K562 (cell line): ENCODE results near the gene ANAPC13. TPM values are rescaled to one million over a fixed set of nuclear protein-coding genes. Genes with fewer than 3 reads are reported as not detected.
A peak's percentile ranks its signal among the peaks of the same experiment; 100 is the strongest.

Experiments used
- AFF4 ChIP-seq: sonication (generic); formaldehyde crosslinking; IDR thresholded peaks from 2 replicates; pipeline ENCODE4 v1.8.0; 2023; ENCODE audit warnings: mild to moderate bottlenecking, missing genetic modification reagents
- BCL6 ChIP-seq: fragments of 250-450 bp; sonication (Bioruptor Pico); IDR thresholded peaks from 2 replicates; pipeline ENCODE4 v1.4.0; 2020
- BRD4 ChIP-seq: fragments of 200-600 bp; sonication (generic); IDR thresholded peaks from 2 replicates; pipeline ENCODE4 v1.6.1; 2017; ENCODE audit warnings: inconsistent platforms
- CHD4 ChIP-seq: fragments of 200-600 bp; sonication (generic); IDR thresholded peaks from 3 replicates; pipeline ENCODE4 v1.6.1; 2012; ENCODE audit warnings: low read depth, mild to moderate bottlenecking, mixed read lengths, low read length, inconsistent platforms; ENCODE audit not compliant: insufficient read depth, insufficient replicate concordance, poor library complexity, severe bottlenecking
- MAZ ChIP-seq, 2 experiments: fragments of 450-650 bp in 1 of 2; sonication (generic) in 1 of 2; formaldehyde crosslinking; IDR thresholded peaks in 1 of 2; conservative IDR thresholded peaks in 1 of 2; 2 replicates each; pipeline versions ENCODE4 v1.4.0 to v1.5.0; 2020; ENCODE audit warnings: mild to moderate bottlenecking in 1 of 2, missing genetic modification reagents in 1 of 2
- MYBL2 ChIP-seq, 2 experiments: fragments of 450-650 bp in 1 of 2; sonication (generic) in 1 of 2; formaldehyde crosslinking in 1 of 2; IDR thresholded peaks; 2 replicates each; pipeline versions ENCODE4 v1.6.1 to v1.8.1; 2017 to 2022; ENCODE audit warnings: borderline replicate concordance in 1 of 2, inconsistent platforms in 1 of 2, low read depth in 1 of 2, mild to moderate bottlenecking in 1 of 2, missing genetic modification reagents in 1 of 2, moderate library complexity in 1 of 2
- POLR2AphosphoS5 ChIP-seq: IDR thresholded peaks from 2 replicates; pipeline ENCODE4 v1.6.1; 2011; ENCODE audit warnings: mild to moderate bottlenecking, low read depth, low read length, moderate library complexity; ENCODE audit not compliant: control insufficient read depth, insufficient read depth
- RBM15 ChIP-seq: fragments of 200-400 bp; formaldehyde crosslinking; IDR thresholded peaks from 2 replicates; pipeline ENCODE4 v1.6.1; 2018; ENCODE audit warnings: mild to moderate bottlenecking, low read length, moderate library complexity; ENCODE audit not compliant: insufficient read depth
- SMARCB1 ChIP-seq: IDR thresholded peaks from 2 replicates; pipeline ENCODE4 v1.6.1; 2011; ENCODE audit warnings: improper control_type of control experiment, low read depth; ENCODE audit not compliant: insufficient read length
- SP1 ChIP-seq: sonication (generic); formaldehyde crosslinking; IDR thresholded peaks from 2 replicates; pipeline ENCODE4 v1.8.1; 2022; ENCODE audit warnings: mild to moderate bottlenecking, missing genetic modification reagents
- TCF7L2 ChIP-seq: fragments of 150-350 bp; IDR thresholded peaks from 2 replicates; pipeline ENCODE4 v1.6.1; 2016; ENCODE audit warnings: low read depth, mild to moderate bottlenecking, low read length, moderate library complexity
- TEAD2 ChIP-seq: fragments of 450-650 bp; IDR thresholded peaks from 2 replicates; pipeline ENCODE4 v1.6.1; 2016; ENCODE audit warnings: missing genetic modification characterization, control low read depth, missing compliant biosample characterization
- THRA ChIP-seq: fragments of 450-650 bp; IDR thresholded peaks from 2 replicates; pipeline ENCODE4 v1.6.1; 2017; ENCODE audit warnings: mild to moderate bottlenecking, moderate library complexity
- ZNF24 ChIP-seq: fragments of 450-650 bp; IDR thresholded peaks from 2 replicates; pipeline ENCODE4 v1.6.1; 2016
- ZNF75A ChIP-seq: fragments of 450-650 bp; formaldehyde crosslinking; IDR thresholded peaks from 2 replicates; pipeline ENCODE4 v1.4.0; 2020; ENCODE audit warnings: mild to moderate bottlenecking
- polyA plus RNA-seq, 8 experiments: library from polyadenylated mRNA; depleted of rRNA in 4 of 8; stranded (reverse) in 5 of 8; unstranded in 3 of 8; fragments of >200 nt; fragmentation: Nextera tagmentation in 2 of 8; fragmentation: Illumina TruSeq in 1 of 8; extraction: Ambion mirVana in 2 of 8; extraction: Trizol in 1 of 8; gene quantifications; 2 replicates each; pipeline versions ENCODE4 v1.2.1 to v1.2.3, GENCODE V29; 2011 to 2014; ENCODE audit warnings: inconsistent platforms in 1 of 8, missing spikeins in 1 of 8
- total RNA-seq, 7 experiments: library from RNA; depleted of rRNA in 6 of 7; stranded (reverse); fragments of >200 nt in 6 of 7; fragmentation: Illumina TruSeq in 2 of 7; extraction: Trizol in 2 of 7; gene quantifications; 2 replicates each; pipeline versions ENCODE4 v1.2.1 to v1.2.3, GENCODE V29; 2011 to 2021; ENCODE audit warnings: low replicate concordance in 1 of 7
- TF ChIP-seq, protein P1 (sequence below): sonication (generic); formaldehyde crosslinking; IDR thresholded peaks from 2 replicates; pipeline ENCODE4 v1.8.0; 2023; ENCODE audit warnings: missing genetic modification reagents, mild to moderate bottlenecking, borderline replicate concordance

Gene ANAPC13
- total and polyA plus RNA-seq, 9 of the 15 experiments (the other 6 are each of a cell fraction or from before 2014, with no cell fraction given): 48.5 to 238 (median 68.5) TPM

DNA sequence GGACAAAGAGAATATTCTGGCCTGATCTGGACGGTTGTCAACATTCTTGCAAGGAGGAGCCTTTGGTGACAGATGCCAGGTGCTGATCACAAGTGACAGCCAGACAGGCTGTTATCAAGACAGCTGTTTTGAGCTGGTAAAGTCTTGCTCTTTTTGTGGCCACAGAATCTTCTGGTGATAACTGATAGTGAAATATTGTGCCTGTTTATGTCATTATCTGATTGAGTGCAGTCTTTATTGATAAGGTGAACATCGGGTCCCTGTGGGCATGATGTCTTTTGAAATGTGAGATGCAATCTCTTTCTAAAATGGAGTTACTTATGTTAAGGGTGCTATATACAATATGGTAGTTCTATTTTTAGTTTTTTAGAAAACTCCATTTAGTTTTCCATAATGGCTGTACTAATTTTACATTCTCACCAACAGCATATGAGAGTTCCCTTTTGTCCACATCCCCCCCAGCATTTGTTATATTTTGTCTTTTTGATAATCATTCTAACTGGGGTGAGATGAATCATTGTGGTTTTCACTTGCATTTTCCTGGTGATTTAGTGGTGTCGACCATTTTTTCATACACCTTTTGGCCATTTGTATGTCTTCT lies 10.8 kb upstream of the ANAPC13 start (continued):
- no peak for TF ChIP-seq THRA
- peak; percentile 89 for TF ChIP-seq BCL6 (CRISPR knock-in tag)
- peak; percentile 62; the same call in 1 of the 2 replicates for TF ChIP-seq ZNF75A (CRISPR knock-in tag)
- no peak; the same call in 1 of the 2 replicates for TF ChIP-seq TEAD2 (tag)
- no peak for TF ChIP-seq SP1 (CRISPR knock-in tag)
- TF ChIP-seq SMARCB1: no peak
- TF ChIP-seq CHD4: no peak
- no peak for TF ChIP-seq AFF4 (CRISPR knock-in tag)
- TF ChIP-seq BRD4: no peak
- TF ChIP-seq ZNF24: no peak
- TF ChIP-seq, protein P1, sequence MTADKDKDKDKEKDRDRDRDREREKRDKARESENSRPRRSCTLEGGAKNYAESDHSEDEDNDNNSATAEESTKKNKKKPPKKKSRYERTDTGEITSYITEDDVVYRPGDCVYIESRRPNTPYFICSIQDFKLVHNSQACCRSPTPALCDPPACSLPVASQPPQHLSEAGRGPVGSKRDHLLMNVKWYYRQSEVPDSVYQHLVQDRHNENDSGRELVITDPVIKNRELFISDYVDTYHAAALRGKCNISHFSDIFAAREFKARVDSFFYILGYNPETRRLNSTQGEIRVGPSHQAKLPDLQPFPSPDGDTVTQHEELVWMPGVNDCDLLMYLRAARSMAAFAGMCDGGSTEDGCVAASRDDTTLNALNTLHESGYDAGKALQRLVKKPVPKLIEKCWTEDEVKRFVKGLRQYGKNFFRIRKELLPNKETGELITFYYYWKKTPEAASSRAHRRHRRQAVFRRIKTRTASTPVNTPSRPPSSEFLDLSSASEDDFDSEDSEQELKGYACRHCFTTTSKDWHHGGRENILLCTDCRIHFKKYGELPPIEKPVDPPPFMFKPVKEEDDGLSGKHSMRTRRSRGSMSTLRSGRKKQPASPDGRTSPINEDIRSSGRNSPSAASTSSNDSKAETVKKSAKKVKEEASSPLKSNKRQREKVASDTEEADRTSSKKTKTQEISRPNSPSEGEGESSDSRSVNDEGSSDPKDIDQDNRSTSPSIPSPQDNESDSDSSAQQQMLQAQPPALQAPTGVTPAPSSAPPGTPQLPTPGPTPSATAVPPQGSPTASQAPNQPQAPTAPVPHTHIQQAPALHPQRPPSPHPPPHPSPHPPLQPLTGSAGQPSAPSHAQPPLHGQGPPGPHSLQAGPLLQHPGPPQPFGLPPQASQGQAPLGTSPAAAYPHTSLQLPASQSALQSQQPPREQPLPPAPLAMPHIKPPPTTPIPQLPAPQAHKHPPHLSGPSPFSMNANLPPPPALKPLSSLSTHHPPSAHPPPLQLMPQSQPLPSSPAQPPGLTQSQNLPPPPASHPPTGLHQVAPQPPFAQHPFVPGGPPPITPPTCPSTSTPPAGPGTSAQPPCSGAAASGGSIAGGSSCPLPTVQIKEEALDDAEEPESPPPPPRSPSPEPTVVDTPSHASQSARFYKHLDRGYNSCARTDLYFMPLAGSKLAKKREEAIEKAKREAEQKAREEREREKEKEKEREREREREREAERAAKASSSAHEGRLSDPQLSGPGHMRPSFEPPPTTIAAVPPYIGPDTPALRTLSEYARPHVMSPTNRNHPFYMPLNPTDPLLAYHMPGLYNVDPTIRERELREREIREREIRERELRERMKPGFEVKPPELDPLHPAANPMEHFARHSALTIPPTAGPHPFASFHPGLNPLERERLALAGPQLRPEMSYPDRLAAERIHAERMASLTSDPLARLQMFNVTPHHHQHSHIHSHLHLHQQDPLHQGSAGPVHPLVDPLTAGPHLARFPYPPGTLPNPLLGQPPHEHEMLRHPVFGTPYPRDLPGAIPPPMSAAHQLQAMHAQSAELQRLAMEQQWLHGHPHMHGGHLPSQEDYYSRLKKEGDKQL: no peak
- TF ChIP-seq POLR2AphosphoS5: peak; percentile 91
- TF ChIP-seq MYBL2 (IDR thresholded peaks at IDR 0.05; ENCODE audit: low read depth): no peak
- no peak for TF ChIP-seq MYBL2 (CRISPR knock-in tag; IDR thresholded peaks at IDR 0.05; ENCODE audit: borderline replicate concordance)
- no peak for TF ChIP-seq TCF7L2
- TF ChIP-seq RBM15: no peak
- TF ChIP-seq MAZ (CRISPR knock-in tag; conservative IDR thresholded peaks at IDR 0.05 in 1 of 2, IDR thresholded peaks at IDR 0.05 in 1 of 2): peak in 1 of 2 experiments; percentile 76; a peak in 2 of 4 replicates
